Activated CD8-positive, alpha-beta memory T cell treated with anti-CD3 and anti-CD28 coated beads, Interleukin-2, amount 50 U/mL, for 24 hours (primary cell): ENCODE results near the gene PCGF3.
"Not testable (repeated sequence)": the region's sequence is repeated elsewhere in the genome, so short reads cannot be mapped to it uniquely, and the experiment has no call there.

Experiments used
- DNase-seq: peaks from one replicate; pipeline ENCODE4 v3.0.0-alpha.2; 2020; ENCODE audit errors: extremely low read depth

Gene PCGF3

GRCh38 chr4:795726-796119 is 90.1 kb downstream of the PCGF3 start:
- no peak for DNase-seq

- DNase-seq = no peak
These were observed 90.6 kb downstream of the PCGF3 start for GRCh38 chr4:796206-796605.

- DNase-seq = no peak
These were observed 91.4 kb downstream of the PCGF3 start for GRCh38 chr4:797066-797465.

- DNase-seq = no peak
These were observed 95.9 kb downstream of the PCGF3 start for GRCh38 chr4:801436-802124.

GRCh38 chr4:803884-804283 is 98.3 kb downstream of the PCGF3 start:
- no peak for DNase-seq

- no peak for DNase-seq
These were observed 99.2 kb downstream of the PCGF3 start for GRCh38 chr4:804804-805203.

GRCh38 chr4:806979-807378 is 101.3 kb downstream of the PCGF3 start:
- not testable (repeated sequence) for DNase-seq

- no peak for DNase-seq
These were observed 102.2 kb downstream of the PCGF3 start for GRCh38 chr4:807792-808191.

- no peak for DNase-seq
These were observed 103.4 kb downstream of the PCGF3 start for GRCh38 chr4:808860-809570.

- DNase-seq = no peak
These were observed 108.3 kb downstream of the PCGF3 start for GRCh38 chr4:813900-814299.

GRCh38 chr4:814312-814850 is 108.7 kb downstream of the PCGF3 start:
- no peak for DNase-seq

GRCh38 chr4:815464-816146 is 110.0 kb downstream of the PCGF3 start:
- no peak for DNase-seq

GRCh38 chr4:818106-818921 is 112.7 kb downstream of the PCGF3 start:
- no peak for DNase-seq

GRCh38 chr4:819401-820229 is 114.0 kb downstream of the PCGF3 start:
- no peak for DNase-seq
